Measurements from ENCODE around the gene PGBD4.

Gene PGBD4

GRCh38 chr15:34065261-34065660 lies 36.6 kb upstream of the PGBD4 start:
- no peak overlapping the region for H4K8ac ChIP-seq (ENCODE audit: low read length)
- no peak overlapping the region for H3K4ac ChIP-seq (ENCODE audit: low read depth in 1 of 2, low read length in 2 of 2)
- no peak overlapping the region for H2AFZ ChIP-seq (ENCODE audit: low read depth, low read length)
- no peak overlapping the region for H3K4me3 ChIP-seq (ENCODE audit: insufficient read depth in 1 of 2, low read depth in 1 of 2, low read length in 2 of 2)
- H3K14ac ChIP-seq (ENCODE audit: low read length in 2 of 2), result no peak overlapping the region
- no peak overlapping the region for H3K23ac ChIP-seq (ENCODE audit: low read length in 2 of 2)
- H2AK5ac ChIP-seq (ENCODE audit: low read length, severe bottlenecking), result no peak overlapping the region
- DNase-seq, result no peak
- H2BK120ac ChIP-seq (ENCODE audit: low read depth, low read length), result no peak overlapping the region
- H3K36me3 ChIP-seq (ENCODE audit: control insufficient read depth in 1 of 2, insufficient read depth in 2 of 2, low read depth in 1 of 2, low read length in 2 of 2), result no peaks in the 10 kb centered on the region
- H3K4me1 ChIP-seq (ENCODE audit: control insufficient read depth, insufficient read depth, low read depth, low read length), result no peaks in the 10 kb centered on the region
- H3K9ac ChIP-seq (ENCODE audit: low read length), result no peak overlapping the region
- no peaks in the 10 kb centered on the region for H3K9me3 ChIP-seq (ENCODE audit: control insufficient read depth, low read length)
- no CpG with 5 or more reads among the region's 3 CpGs for WGBS
- no peak overlapping the region for H4K91ac ChIP-seq (ENCODE audit: low read length)
- H3K27me3 ChIP-seq (ENCODE audit: control insufficient read depth in 1 of 2, insufficient read depth in 1 of 2, low read length in 2 of 2), result no peaks in the 10 kb centered on the region
- H2BK12ac ChIP-seq (ENCODE audit: low read length in 2 of 2), result no peak overlapping the region
- H2BK15ac ChIP-seq (ENCODE audit: low read depth, poor library complexity, severe bottlenecking), result no peak overlapping the region
- no peak overlapping the region for H3K4me2 ChIP-seq (ENCODE audit: low read length, poor library complexity, severe bottlenecking)
- no peak overlapping the region for H3K18ac ChIP-seq (ENCODE audit: low read depth in 1 of 2, low read length in 2 of 2)
- no peak overlapping the region for H3K27ac ChIP-seq (ENCODE audit: low read length, poor library complexity, severe bottlenecking)
- no peaks in the 10 kb centered on the region for H3K79me1 ChIP-seq (replicated peaks; ENCODE audit: low read length, poor library complexity, severe bottlenecking)
- no peak overlapping the region for H2BK5ac ChIP-seq (ENCODE audit: low read depth, low read length, poor library complexity, severe bottlenecking)

DNA sequence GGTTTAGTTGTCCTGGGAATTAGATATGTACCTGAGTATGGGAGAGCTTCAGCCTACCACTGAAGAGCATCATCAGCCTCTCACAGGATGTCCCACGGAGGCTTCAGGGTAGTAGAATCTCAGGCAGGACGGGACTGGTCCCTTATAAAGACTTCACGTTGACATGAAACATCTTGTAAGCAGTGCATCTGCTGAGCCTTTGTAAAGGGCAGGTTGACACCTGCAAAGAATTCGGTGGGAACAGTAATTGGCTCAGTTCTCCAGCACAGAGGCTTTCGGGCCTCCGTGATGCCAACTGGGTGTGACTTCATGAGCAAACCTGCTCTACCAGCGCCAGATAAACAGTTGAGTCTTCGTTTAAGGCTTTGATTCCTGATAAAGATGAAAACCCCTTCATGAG lies 35.9 kb upstream of the PGBD4 start:
- Histone ChIP-seq H3K27me3 (ENCODE audit: control insufficient read depth in 1 of 2, insufficient read depth in 1 of 2, low read length in 2 of 2) (no peaks in the 10 kb centered on the region), H2BK120ac (ENCODE audit: low read depth, low read length) (no peak overlapping the region), H3K4me2 (ENCODE audit: low read length, poor library complexity, severe bottlenecking) (no peak overlapping the region), H3K4me1 (ENCODE audit: control insufficient read depth, insufficient read depth, low read depth, low read length) (no peaks in the 10 kb centered on the region), H3K9me3 (ENCODE audit: control insufficient read depth, low read length) (no peaks in the 10 kb centered on the region), H2AFZ (ENCODE audit: low read depth, low read length) (no peak overlapping the region), H2BK12ac (ENCODE audit: low read length in 2 of 2) (no peak overlapping the region), H3K79me1 (replicated peaks; ENCODE audit: low read length, poor library complexity, severe bottlenecking) (no peaks in the 10 kb centered on the region), H3K9ac (ENCODE audit: low read length) (no peak overlapping the region), H2BK15ac (ENCODE audit: low read depth, poor library complexity, severe bottlenecking) (no peak overlapping the region), H3K23ac (ENCODE audit: low read length in 2 of 2) (no peak overlapping the region), H4K8ac (ENCODE audit: low read length) (no peak overlapping the region), H3K4me3 (ENCODE audit: insufficient read depth in 1 of 2, low read depth in 1 of 2, low read length in 2 of 2) (no peak overlapping the region), H4K91ac (ENCODE audit: low read length) (no peak overlapping the region), H2AK5ac (ENCODE audit: low read length, severe bottlenecking) (no peak overlapping the region), H3K18ac (ENCODE audit: low read depth in 1 of 2, low read length in 2 of 2) (no peak overlapping the region), H2BK5ac (ENCODE audit: low read depth, low read length, poor library complexity, severe bottlenecking) (no peak overlapping the region), H3K14ac (ENCODE audit: low read length in 2 of 2) (no peak overlapping the region), H3K27ac (ENCODE audit: low read length, poor library complexity, severe bottlenecking) (no peak overlapping the region), H3K4ac (ENCODE audit: low read depth in 1 of 2, low read length in 2 of 2) (no peak overlapping the region), H3K36me3 (ENCODE audit: control insufficient read depth in 1 of 2, insufficient read depth in 2 of 2, low read depth in 1 of 2, low read length in 2 of 2) (no peaks in the 10 kb centered on the region)
- 81% methylated on average over 8 of the region's 8 CpGs for WGBS
- no peak for DNase-seq

- Histone ChIP-seq H3K36me3 (ENCODE audit: control insufficient read depth in 1 of 2, insufficient read depth in 2 of 2, low read depth in 1 of 2, low read length in 2 of 2) (no peaks in the 10 kb centered on the region), H3K4me3 (ENCODE audit: insufficient read depth in 1 of 2, low read depth in 1 of 2, low read length in 2 of 2) (no peak overlapping the region), H3K27ac (ENCODE audit: low read length, poor library complexity, severe bottlenecking) (no peak overlapping the region), H3K27me3 (ENCODE audit: control insufficient read depth in 1 of 2, insufficient read depth in 1 of 2, low read length in 2 of 2) (no peaks in the 10 kb centered on the region), H2BK12ac (ENCODE audit: low read length in 2 of 2) (no peak overlapping the region), H3K23ac (ENCODE audit: low read length in 2 of 2) (no peak overlapping the region), H4K91ac (ENCODE audit: low read length) (no peak overlapping the region), H3K4ac (ENCODE audit: low read depth in 1 of 2, low read length in 2 of 2) (no peak overlapping the region), H2BK15ac (ENCODE audit: low read depth, poor library complexity, severe bottlenecking) (no peak overlapping the region), H3K14ac (ENCODE audit: low read length in 2 of 2) (no peak overlapping the region), H3K9ac (ENCODE audit: low read length) (no peak overlapping the region), H2BK5ac (ENCODE audit: low read depth, low read length, poor library complexity, severe bottlenecking) (no peak overlapping the region), H3K4me1 (ENCODE audit: control insufficient read depth, insufficient read depth, low read depth, low read length) (no peaks in the 10 kb centered on the region), H2AFZ (ENCODE audit: low read depth, low read length) (no peak overlapping the region), H3K4me2 (ENCODE audit: low read length, poor library complexity, severe bottlenecking) (no peak overlapping the region), H3K9me3 (ENCODE audit: control insufficient read depth, low read length) (no peaks in the 10 kb centered on the region), H3K18ac (ENCODE audit: low read depth in 1 of 2, low read length in 2 of 2) (no peak overlapping the region), H4K8ac (ENCODE audit: low read length) (no peak overlapping the region), H2AK5ac (ENCODE audit: low read length, severe bottlenecking) (no peak overlapping the region), H2BK120ac (ENCODE audit: low read depth, low read length) (no peak overlapping the region), H3K79me1 (replicated peaks; ENCODE audit: low read length, poor library complexity, severe bottlenecking) (no peaks in the 10 kb centered on the region)
- 82% methylated on average over 5 of the region's 6 CpGs for WGBS
- no peak for DNase-seq
Observed at GRCh38 chr15:34070003-34070402, 31.9 kb upstream of the PGBD4 start.

- 95% methylated on average over 4 of the region's 4 CpGs for WGBS
- no peak overlapping the region for H3K4me2 ChIP-seq (ENCODE audit: low read length, poor library complexity, severe bottlenecking)
- no peaks in the 10 kb centered on the region for H3K9me3 ChIP-seq (ENCODE audit: control insufficient read depth, low read length)
- H2BK120ac ChIP-seq (ENCODE audit: low read depth, low read length), result no peak overlapping the region
- no peak for DNase-seq
- no peaks in the 10 kb centered on the region for H3K36me3 ChIP-seq (ENCODE audit: control insufficient read depth in 1 of 2, insufficient read depth in 2 of 2, low read depth in 1 of 2, low read length in 2 of 2)
- no peak overlapping the region for H2BK15ac ChIP-seq (ENCODE audit: low read depth, poor library complexity, severe bottlenecking)
- no peak overlapping the region for H2AK5ac ChIP-seq (ENCODE audit: low read length, severe bottlenecking)
- no peak overlapping the region for H3K27ac ChIP-seq (ENCODE audit: low read length, poor library complexity, severe bottlenecking)
- no peaks in the 10 kb centered on the region for H3K27me3 ChIP-seq (ENCODE audit: control insufficient read depth in 1 of 2, insufficient read depth in 1 of 2, low read length in 2 of 2)
- no peak overlapping the region for H2BK12ac ChIP-seq (ENCODE audit: low read length in 2 of 2)
- no peak overlapping the region for H2AFZ ChIP-seq (ENCODE audit: low read depth, low read length)
- H3K14ac ChIP-seq (ENCODE audit: low read length in 2 of 2), result no peak overlapping the region
- no peaks in the 10 kb centered on the region for H3K79me1 ChIP-seq (replicated peaks; ENCODE audit: low read length, poor library complexity, severe bottlenecking)
- no peak overlapping the region for H3K4me3 ChIP-seq (ENCODE audit: insufficient read depth in 1 of 2, low read depth in 1 of 2, low read length in 2 of 2)
- no peak overlapping the region for H2BK5ac ChIP-seq (ENCODE audit: low read depth, low read length, poor library complexity, severe bottlenecking)
- H3K4ac ChIP-seq (ENCODE audit: low read depth in 1 of 2, low read length in 2 of 2), result no peak overlapping the region
- no peak overlapping the region for H4K8ac ChIP-seq (ENCODE audit: low read length)
- H3K4me1 ChIP-seq (ENCODE audit: control insufficient read depth, insufficient read depth, low read depth, low read length), result no peaks in the 10 kb centered on the region
- no peak overlapping the region for H4K91ac ChIP-seq (ENCODE audit: low read length)
- no peak overlapping the region for H3K18ac ChIP-seq (ENCODE audit: low read depth in 1 of 2, low read length in 2 of 2)
- no peak overlapping the region for H3K9ac ChIP-seq (ENCODE audit: low read length)
- H3K23ac ChIP-seq (ENCODE audit: low read length in 2 of 2), result no peak overlapping the region
Observed at GRCh38 chr15:34076785-34077184, 25.1 kb upstream of the PGBD4 start.
